Umbilical cord (tissue), 2 donors: ENCODE results near the gene COPS7B. TPM values are rescaled to one million over a fixed set of nuclear protein-coding genes. Genes with fewer than 3 reads are reported as not detected.

Experiments
- DNase-seq: peaks from one replicate; pipeline ENCODE4 v3.0.0-alpha.2; 2015; ENCODE audit warnings: low spot score
- total RNA-seq: library from RNA; depleted of rRNA; stranded (reverse); fragments of >200 nt; gene quantifications from one replicate; pipeline ENCODE4 v1.2.3, GENCODE V29; 2014; ENCODE audit warnings: low replicate concordance; ENCODE audit not compliant: insufficient read depth

The COPS7B gene
- total RNA-seq, 1 donor from 2014 or later: 18.3 TPM

DNA sequence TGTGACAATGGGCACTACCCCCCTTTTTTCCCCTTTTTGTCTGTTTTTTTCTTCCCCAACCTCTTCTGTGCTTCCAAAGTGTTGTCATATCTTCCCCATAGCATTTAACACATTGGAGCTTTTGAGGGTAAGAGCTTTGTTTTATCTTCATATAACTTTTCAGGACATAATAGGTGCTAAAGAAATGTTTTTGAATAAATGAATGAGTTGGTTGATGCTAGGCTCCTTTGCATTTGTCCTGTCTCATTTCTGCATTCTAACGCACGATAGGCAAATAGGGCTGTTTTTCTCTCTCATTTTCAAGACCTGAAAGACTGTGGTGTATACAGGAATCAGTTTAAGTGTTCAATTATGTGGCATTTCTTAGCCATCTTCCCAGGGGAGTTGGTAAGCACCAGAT, 832 bp upstream of the COPS7B start:
- no peak for DNase-seq

DNA sequence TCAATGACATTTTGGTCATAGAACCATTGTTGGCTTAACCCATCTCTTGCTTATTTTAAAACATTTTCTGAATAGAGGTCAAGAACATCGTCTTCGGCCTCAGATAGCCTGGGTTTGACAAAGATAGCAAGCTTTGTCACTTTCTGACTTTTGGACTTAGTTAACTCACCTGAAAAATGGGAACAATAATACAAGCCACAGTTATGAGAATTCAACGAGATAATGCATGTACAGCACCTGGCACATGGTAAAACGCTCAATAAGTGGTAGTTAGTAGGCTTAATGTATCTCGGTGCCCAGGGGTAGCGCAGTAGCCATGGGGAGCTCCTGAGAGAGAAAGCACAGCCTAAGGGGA, 446 bp upstream of the COPS7B start:
- no peak for DNase-seq

DNA sequence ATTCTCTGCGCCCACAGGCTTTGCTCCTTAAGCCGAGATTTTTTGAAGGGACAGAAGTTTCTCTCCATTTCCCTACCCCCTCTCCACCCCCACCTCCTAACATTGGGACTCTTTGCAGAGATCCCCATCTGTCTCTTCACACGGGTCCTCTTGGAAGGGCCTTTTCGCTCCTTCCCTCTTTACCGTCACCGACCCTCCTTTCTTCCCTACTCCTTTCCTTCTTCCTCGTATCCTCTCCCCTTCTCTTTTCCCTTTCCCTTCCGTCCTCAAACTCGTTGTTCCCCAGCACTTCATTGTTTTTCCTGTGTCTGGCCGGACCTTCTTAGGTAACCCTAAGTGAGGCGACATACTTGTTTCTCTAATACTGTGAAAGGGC, 660 bp downstream of the COPS7B start:
- no peak for DNase-seq

DNA sequence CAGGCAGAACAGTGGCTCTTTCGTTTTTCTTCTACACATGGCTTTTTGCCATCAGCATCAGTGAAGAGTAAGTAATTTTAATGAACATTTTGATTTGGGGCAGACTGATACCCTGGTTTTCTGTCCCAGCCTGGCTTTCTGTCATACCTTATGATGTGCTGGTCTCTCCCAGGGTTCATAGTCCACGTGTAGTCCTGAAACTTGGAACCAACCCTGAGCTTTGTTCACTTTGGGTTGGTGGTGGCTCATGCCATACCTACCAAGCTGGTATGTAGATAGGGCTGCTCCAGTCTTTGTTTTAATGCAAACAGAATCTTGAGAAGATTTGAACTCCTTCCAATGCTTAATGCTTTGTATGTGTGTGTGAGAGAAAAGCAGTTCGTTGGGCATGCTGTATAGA, 4.9 kb downstream of the COPS7B start:
- no peak for DNase-seq

DNA sequence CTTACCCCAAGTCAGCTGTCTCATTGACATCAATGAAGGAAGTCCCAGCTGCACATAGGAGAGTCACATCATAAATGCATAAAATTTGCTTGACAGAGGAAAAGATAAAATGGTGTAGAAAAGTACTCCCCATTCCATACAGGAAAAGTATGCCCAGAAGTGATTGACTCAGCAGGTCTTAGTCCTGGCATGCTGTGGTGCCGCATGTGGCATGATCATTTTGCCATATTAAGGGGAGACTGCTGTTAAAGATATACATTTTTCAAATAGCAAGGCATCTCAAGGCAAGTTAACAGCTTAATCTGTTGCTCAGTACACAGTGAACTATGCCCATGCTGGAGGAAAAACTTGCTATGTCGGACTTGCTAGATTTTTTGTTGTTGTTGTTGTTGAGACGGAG, 8.1 kb downstream of the COPS7B start:
- DNase-seq: no peak

DNA sequence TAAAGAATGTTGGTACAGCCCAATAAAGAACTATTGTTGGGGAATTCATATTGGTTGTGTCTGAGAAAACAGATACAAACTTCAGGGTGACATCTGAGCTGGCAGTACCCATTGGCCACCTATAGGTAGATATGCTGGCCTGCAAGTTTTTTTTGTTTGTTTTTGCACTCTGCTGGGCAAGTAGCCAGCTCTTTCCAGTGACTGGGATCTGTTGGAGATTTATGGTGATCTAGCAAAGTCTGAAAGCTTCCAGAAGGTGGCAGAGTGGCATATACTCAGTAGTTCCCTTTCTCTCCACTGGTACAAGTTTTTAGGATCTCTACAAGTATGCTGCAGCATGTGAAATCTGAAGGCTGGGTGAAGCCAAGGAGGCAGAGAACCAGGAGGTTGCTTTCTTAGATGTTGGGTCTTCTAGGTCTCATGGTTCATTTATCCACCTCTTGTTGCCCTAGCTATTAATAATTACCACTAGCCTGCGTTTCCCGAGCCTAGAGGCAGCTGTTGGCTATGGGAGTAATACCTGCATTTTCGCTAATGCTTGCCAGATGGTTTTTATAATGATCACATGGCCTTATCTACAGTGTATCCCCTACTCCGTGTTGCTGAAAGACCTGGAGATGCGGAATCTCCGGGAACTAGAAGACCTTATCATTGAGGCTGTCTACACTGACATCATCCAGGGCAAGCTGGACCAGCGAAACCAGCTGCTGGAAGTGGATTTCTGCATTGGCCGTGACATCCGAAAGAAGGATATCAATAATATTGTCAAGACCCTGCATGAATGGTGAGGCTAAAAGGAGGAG, 9.5 kb downstream of the COPS7B start:
- no peak for DNase-seq

DNA sequence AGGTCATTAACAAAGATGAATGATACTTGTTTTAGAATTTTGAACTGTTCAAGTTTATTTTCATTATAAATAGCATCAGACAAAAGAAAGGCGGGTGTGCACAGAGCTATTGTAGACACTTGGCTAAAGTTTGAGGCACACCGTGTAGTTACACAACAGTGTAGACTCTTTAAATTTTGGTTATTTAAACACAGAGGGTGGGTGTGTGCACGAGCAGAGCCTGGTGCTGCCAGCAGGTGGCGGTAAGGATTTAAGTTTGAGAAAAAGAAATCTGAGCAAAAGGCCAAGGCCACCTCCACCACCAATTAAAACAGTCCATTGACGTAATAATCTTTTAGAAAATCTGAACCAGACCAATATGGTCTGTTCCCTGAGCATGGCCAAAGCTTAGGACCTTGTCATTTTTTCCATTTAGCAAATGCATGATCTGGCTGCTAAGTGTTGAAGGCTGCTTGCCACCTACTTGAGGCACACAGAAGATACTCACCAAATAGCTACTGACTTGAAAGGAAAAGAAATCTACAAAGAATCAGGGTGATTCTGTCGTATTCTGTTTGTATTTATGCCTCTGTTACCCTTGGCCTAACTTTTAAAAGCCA, 14.3 kb downstream of the COPS7B start:
- no peak for DNase-seq

DNA sequence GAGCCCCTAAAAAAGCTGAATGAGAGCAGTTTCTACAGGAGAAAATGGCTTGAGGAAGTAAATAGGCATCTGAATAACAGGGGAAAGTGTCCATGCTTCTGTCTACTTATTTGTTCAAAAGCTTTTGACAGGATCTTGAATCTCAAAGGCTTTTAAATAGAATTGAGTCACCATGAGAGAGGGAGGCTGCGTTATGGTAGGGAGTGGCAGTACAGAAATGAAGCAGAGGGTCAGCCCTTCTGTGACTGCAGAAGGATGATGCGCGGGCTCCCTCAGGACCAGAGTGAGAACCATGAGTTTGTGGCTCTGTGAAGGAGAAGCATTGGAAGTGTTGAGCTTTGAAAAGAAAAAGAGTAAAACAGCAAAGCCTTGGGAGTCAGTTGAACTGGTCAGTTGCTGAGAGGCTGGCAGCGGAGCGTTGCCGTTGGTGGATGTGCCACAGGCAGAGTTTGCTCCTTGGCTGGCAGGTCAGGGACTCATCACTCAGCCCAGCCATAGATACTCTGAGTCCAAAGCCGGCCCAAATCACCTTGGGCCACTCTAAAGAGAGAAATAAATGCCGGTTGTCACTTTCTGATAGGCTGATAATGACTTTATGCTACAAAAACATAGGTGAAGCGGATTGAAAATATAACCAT, 17.4 kb downstream of the COPS7B start:
- DNase-seq: no peak

DNA sequence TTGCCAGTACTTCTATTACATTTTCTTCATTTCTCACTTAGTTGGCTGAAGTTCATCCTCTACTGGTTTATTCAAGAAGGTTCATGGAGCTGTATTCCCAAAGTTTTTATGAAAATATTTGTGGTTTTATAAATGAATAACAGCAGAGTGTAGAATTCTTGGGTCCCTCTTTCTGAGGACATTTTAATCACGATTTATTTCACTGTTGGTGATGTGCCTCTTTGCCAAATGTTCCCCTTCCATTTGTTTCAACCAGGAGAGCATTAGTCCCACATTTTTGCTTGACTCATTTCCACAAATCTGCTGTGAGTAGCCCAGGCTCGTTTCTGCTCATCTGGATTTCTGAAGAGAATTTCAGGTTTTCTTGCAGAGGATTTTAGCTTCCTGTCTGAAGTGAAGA, 20.8 kb downstream of the COPS7B start:
- DNase-seq: no peak

DNA sequence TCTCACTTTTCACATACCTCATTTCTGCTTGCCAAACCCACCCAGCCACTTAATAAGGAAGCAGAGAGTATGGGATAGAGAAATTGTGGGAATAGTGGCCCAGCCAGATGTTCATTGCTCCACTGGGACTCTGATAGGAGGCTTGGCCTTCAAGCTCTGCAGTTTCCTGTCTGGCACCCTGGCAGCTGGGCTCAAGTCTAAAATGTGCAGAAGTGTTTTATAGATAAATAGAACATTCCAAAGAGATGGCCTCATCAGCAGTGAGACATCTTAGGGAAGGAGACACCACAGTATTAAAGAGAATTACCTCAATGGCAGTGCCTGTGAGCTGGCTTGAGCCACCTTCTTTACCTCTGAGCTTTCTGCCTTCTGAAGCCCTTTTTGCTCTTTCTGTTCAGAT, 24.7 kb downstream of the COPS7B start:
- peak; percentile 13 for DNase-seq

DNA sequence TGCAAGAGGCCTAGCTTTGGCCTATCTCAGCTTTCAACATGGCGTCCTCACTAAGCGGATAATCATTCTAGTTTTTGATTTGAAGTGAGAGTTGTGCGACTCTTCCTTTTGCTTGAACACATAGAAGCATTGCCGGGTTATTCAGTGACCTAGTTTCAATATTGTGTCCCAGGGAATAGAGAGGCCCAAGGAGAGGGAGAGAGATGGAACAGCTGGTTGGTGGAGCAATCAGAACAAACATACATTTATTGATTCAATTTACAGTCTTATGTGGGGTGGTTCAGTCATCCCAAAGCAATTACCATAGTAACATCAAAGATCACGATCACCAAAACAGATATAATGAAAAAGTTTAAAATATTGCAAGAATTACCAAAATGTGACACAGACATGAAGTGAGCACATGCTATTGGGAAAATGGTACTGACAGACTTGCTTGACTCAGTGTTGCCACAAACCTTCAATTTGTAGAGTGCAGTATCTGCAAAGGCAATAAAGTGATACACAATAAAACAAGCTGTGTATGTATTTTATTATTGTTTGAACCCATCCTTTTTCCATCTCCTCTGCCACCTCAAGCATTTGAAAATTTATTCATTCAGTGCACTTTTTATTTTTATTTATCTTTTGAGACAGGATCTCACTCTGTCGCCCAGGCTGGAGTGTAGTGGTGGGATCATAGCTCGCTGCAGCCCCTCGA, 30.2 kb downstream of the COPS7B start:
- DNase-seq: no peak

DNA sequence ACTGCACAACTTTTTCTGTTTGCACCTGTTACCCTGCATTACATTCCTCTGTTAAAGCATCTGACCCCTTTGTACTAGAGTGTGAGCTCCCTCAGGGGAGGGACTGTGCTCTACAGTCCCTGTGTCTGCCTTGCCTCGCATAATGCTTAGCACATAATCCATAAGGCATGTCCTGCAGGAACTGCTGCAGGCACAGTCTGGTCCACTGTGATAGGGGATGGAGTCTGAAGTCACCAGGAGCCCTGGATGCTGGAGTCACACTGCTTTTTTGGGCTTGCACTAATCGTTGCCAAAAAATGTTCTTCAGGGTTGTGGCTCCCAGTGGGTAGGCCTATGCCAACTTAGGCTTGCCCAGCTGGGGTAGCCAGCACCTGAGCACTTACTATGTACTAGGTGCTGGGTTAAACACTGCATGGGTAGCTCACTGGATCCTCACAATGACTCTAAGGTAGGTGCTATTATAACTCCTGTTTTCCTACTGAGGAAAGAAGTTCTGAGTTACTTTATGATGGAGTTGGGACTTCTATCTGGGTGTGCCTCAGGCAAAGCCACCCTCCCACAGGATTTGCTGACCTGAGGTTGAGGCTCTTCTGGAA, 33.3 kb downstream of the COPS7B start:
- no peak for DNase-seq

DNA sequence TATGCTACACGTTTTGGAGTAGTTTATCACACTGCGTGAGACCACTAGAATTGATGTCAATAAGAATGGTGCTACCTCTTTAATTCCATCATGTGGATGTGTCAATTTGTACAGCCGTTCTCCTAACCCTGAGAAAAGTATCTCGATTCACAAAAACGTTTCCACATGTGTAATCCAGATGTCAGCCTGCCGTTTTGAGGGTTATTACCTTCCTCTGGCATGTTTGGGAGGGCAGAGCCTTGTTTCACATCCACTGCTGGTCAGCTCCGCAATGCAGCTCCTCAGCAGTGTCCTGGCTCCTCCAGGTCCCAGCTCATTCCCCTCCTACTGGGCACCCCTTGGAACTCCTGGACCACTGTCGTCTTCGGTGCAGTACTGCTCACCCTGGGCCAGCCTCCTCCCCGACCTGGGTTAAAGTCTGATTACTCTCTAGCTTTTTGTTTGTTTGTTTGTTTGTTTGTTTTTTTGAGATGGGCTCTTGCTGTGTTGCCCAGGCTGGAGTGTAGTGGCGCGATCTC, 34.6 kb downstream of the COPS7B start:
- DNase-seq: no peak

DNA sequence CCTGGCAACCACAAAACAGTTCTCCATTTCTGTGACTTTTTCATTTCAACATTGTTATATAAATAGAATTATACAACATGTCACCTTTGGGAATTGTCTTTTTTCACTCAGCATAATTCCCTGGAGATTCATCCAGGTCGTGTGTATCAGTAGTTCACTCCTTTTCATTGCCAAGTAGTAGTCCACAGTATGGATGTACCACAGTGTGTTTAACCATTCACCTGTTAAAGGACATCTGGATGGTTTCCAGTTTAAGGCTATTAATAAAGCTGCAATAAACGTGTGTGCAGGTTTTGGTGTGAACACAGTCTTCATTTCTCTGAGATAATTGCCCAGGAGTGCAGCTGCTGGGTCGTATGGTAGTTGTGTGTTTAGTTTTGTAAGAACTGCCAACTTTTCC, 35.7 kb downstream of the COPS7B start:
- no peak for DNase-seq

DNA sequence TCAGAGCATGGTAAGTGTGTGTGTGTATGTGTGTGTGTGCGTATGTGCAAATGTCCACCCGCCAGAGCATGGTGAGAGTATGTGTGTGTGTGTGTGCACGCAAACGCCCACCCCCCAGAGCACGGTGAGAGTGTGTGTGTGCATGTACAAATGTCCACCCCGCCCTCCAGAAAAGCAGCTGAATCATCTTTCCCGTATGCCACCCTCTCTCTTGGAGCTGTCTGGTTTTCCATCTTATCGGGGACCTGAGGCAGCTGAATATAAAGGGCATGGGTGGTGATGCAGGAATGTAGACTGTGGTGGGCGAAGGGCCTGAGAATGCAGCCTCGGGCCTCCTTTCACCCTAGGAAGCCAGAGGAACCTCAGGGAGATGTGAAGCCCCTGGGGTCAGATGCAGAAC, 66.9 kb downstream of the COPS7B start:
- no peak for DNase-seq

DNA sequence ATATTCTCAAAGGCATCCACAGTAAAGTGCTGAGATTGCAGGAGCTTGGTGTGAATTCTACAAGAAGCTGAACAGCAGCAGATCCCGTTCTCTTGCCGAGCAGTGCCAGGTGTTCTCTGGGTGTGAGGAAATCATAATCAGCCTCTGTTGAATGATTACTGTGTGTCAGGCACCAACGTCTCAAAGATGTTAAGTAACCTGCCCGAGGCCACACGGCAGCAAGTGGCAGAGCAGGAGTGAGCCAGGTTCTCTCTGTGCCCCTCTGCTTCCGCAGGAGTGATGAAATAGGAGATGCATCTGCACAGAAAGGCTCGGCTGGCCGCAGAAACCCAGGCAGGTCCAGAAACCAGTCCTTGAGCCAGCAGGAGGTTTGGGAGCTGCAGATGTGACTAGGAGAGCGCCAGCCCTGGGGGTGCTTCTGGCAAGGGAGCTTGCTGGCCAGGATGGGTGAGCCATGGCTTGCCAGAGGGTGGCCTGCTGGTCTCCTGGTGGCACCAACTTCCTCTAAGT, 68.4 kb downstream of the COPS7B start:
- no peak for DNase-seq

DNA sequence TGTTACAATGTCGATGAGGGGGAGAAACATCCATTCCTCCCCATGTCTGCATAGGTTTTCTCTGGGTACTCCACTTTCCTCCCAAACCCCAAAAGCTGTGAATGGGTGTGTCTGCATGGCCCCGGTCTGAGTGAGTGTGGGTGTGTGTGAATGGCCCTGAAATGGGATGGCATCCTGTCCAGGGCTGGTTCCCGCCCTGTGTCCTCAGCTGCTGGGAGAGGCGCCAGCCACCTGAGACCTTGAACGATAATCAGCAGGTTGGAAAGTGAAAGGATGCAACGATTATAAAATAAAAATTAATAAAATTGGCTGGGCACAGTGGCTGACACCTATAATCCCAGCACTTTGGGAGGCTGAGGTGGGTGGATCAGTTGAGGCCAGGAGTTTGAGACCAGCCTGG, 70.7 kb downstream of the COPS7B start:
- DNase-seq: no peak
